ENCODE results near the gene SUPT5H. TPM values are rescaled to one million over a fixed set of nuclear protein-coding genes. Genes with fewer than 3 reads are reported as not detected.

The SUPT5H gene
- total and polyA plus RNA-seq, 2 of the 8 experiments (the other 6 are each of a cell fraction or from before 2014, with no cell fraction given): 77.8 to 111 TPM

DNA sequence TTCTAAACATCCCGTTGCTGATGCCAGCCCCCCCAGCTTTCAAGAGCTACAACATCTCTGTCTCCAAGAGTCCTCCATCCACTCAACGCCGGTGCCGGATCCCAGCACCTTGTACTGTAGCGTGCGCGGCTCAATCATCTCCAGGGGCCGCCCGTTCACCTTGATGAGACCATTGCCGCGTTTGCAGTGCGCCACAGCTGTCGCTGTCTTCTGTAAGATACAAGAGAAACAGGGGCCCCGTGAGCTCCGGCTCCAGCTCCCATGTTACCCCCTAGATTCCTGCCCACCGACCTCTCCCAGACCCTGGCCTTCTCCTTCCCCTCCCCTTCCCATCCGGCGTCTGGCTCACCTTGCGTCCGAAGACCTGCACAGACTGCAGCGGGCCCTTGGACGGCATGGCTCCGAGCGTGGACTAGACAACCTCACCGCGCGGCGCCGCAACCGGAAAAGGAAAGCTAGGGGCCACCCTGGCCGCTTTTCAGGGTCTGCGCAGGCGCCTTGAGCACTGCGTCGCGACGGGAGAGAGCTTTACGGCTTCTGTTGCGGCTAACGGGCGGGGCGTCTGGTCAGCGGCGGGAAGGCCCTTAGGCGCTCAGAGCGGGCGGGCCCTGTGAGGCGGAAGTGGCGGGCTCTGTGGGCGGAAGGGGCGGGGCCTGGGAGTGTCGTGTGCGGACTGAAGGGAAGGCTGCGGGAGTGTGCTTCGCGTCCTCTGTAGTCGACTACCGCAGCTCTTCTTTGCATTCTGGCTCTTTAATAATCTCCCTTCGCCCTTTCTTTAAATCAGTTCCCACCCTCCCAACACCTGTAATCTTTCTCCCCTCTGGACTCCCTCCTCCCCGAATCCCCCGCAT is 9.7 kb upstream of the SUPT5H start, which contains the start of gene RPS16 (continued):
- TF ChIP-seq, protein P1, sequence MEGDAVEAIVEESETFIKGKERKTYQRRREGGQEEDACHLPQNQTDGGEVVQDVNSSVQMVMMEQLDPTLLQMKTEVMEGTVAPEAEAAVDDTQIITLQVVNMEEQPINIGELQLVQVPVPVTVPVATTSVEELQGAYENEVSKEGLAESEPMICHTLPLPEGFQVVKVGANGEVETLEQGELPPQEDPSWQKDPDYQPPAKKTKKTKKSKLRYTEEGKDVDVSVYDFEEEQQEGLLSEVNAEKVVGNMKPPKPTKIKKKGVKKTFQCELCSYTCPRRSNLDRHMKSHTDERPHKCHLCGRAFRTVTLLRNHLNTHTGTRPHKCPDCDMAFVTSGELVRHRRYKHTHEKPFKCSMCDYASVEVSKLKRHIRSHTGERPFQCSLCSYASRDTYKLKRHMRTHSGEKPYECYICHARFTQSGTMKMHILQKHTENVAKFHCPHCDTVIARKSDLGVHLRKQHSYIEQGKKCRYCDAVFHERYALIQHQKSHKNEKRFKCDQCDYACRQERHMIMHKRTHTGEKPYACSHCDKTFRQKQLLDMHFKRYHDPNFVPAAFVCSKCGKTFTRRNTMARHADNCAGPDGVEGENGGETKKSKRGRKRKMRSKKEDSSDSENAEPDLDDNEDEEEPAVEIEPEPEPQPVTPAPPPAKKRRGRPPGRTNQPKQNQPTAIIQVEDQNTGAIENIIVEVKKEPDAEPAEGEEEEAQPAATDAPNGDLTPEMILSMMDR (IDR thresholded peaks at IDR 0.05; ENCODE audit: control extremely low read depth in 1 of 3, insufficient read depth in 1 of 3, low read depth in 1 of 3, low read length in 3 of 3): no peak
- TF ChIP-seq YY1 (IDR thresholded peaks at IDR 0.05; ENCODE audit: low read depth, low read length): peak; percentile 12; the same call in 1 of the 2 replicates
- no peak for TF ChIP-seq SRF (IDR thresholded peaks at IDR 0.05; ENCODE audit: low read depth, low read length)
- no peak; the same call in 1 of the 2 replicates for TF ChIP-seq JUND (IDR thresholded peaks at IDR 0.05; ENCODE audit: low read length)
- TF ChIP-seq, protein P2, sequence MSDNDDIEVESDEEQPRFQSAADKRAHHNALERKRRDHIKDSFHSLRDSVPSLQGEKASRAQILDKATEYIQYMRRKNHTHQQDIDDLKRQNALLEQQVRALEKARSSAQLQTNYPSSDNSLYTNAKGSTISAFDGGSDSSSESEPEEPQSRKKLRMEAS (IDR thresholded peaks at IDR 0.05): peak; percentile 78
- no peak for TF ChIP-seq BRCA1 (IDR thresholded peaks at IDR 0.05; ENCODE audit: low read depth, low read length)
- TF ChIP-seq, protein P3, sequence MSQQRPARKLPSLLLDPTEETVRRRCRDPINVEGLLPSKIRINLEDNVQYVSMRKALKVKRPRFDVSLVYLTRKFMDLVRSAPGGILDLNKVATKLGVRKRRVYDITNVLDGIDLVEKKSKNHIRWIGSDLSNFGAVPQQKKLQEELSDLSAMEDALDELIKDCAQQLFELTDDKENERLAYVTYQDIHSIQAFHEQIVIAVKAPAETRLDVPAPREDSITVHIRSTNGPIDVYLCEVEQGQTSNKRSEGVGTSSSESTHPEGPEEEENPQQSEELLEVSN (IDR thresholded peaks at IDR 0.05): peak; percentile 54
- TF ChIP-seq NRF1 (IDR thresholded peaks at IDR 0.05; ENCODE audit: low read depth, low read length): peak; percentile 68

Measured in H1 (cell line).